Osteocyte (in vitro differentiated cells): Measurements from ENCODE around the gene MGARP. TPM values are rescaled to one million over a fixed set of nuclear protein-coding genes. Genes with fewer than 3 reads are reported as not detected.
A peak's percentile ranks its signal among the peaks of the same experiment; 100 is the strongest.

Experiments
- DNase-seq: peaks from one replicate; pipeline ENCODE4 v3.0.0; 2021; ENCODE audit warnings: mixed read lengths; ENCODE audit not compliant: unreplicated experiment; ENCODE audit errors: extremely low spot score
- H3K27ac Mint-ChIP-seq: one replicate; pipeline ENCODE4 v1.8.0; 2021; ENCODE audit warnings: mild to moderate bottlenecking, mixed read lengths; ENCODE audit not compliant: unreplicated experiment
- H3K27me3 Mint-ChIP-seq: one replicate; pipeline ENCODE4 v1.8.0; 2021; ENCODE audit warnings: mixed read lengths; ENCODE audit not compliant: unreplicated experiment
- H3K36me3 Mint-ChIP-seq: one replicate; pipeline ENCODE4 v1.8.0; 2021; ENCODE audit warnings: mixed read lengths; ENCODE audit not compliant: unreplicated experiment
- H3K4me1 Mint-ChIP-seq: one replicate; pipeline ENCODE4 v1.8.0; 2021; ENCODE audit warnings: mixed read lengths; ENCODE audit not compliant: unreplicated experiment
- H3K4me3 Mint-ChIP-seq: one replicate; pipeline ENCODE4 v1.8.0; 2021; ENCODE audit warnings: mild to moderate bottlenecking, moderate library complexity, mixed read lengths; ENCODE audit not compliant: unreplicated experiment
- H3K9me3 Mint-ChIP-seq: one replicate; pipeline ENCODE4 v1.8.0; 2021; ENCODE audit warnings: mixed read lengths; ENCODE audit not compliant: unreplicated experiment
- CTCF ChIP-seq: fragments of 200-600 bp; sonication (generic); IDR thresholded peaks from 2 replicates; pipeline ENCODE4 v1.5.0; 2021; ENCODE audit warnings: antibody characterized with exemption, mild to moderate bottlenecking, moderate library complexity
- total RNA-seq: library from RNA; stranded (reverse); gene quantifications from 2 replicates; pipeline ENCODE4 v1.2.1, GENCODE V29; 2021

The MGARP gene
- total RNA-seq, 1 donor from 2014 or later: 5.2 TPM

DNA sequence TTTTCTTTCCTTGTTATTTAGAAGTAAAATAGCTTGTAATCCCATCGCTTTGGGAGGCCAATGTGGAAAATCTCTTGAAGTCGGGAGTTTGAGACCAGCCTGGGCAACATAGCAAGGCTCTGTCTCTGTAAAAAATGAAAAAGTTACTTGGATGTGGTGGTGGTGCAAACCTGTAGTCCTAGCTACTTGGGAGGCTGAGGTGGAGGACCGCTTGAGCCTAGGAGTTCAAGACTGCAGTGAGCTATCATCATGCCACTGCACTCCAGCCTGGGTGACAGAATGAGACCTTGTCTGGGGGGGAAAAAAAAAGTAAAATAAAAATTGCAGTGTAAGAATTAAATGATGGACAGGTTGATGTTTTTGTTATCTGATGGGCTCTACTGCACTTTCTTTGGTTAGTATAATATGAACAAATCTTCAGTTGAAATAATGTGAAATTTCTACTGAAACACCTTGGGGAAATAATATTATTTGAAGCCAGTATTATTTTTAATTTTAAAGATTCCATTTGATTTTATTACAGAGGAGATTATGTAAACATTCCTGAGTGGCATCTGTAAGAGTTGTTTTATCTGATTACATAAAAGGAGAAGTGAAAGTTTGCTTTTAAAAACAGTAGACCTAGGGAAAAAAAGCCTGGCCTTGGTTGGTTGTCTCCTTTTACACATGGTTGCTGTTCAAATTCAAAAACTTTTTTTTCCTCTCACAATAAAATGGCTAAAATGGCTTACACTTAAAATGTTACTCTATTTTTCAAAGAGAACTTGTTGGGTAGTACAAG, 32.7 kb upstream of the MGARP start:
- Mint-ChIP-seq H3K27ac (peak overlapping the region; percentile 82), H3K4me3 (peak overlapping the region; percentile 22), H3K4me1 (peaks cover 42% of the 10 kb centered on the region), H3K36me3 (no peaks in the 10 kb centered on the region), H3K9me3 (no peaks in the 10 kb centered on the region), H3K27me3 (no peaks in the 10 kb centered on the region)
- no peak for DNase-seq
- TF ChIP-seq CTCF: no peak

DNA sequence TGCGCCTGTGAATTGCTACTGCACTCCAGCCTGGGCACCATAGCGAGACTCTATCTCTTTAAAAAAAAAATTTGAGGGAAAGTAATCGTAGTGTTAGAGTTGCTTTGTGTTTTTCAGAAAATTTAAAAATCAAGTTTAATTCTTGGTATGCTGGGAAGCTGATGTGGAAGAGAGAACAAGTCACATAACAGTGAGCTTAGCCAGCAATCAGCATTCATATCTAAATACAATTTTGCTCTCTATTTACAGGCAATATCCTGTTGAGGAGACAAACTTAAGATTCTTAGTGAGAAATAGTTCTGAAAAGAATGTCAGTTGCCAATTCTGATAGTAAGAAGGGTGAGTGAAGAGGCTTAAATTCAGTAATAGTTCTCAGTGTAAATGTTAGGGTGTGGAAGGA, 31.9 kb upstream of the MGARP start:
- Mint-ChIP-seq H3K36me3 (peaks cover under 1% of the 10 kb centered on the region), H3K4me1 (peaks cover 41% of the 10 kb centered on the region), H3K4me3 (no peak overlapping the region), H3K9me3 (no peaks in the 10 kb centered on the region), H3K27ac (peak overlapping the region; percentile 82), H3K27me3 (no peaks in the 10 kb centered on the region)
- DNase-seq: no peak
- TF ChIP-seq CTCF: no peak

DNA sequence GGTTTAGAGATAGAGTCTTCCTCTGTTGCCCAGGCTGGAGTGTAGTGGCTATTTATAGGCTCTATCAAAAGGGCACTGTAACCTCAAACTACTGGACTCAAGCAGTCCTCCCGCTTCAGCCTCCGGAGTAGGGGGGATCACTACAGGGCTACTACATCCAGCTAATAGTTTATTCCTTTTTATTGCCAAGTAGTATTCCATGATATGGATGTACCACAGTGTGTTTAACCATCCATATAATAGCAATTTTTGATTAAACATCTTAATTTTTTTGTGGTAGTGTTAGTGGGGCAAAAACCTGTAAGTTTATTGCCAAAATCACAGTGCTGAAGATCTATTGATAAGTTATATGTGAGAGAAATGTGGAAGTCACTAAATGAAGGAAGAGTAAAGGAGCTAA, 24.9 kb upstream of the MGARP start:
- no peak for TF ChIP-seq CTCF
- Mint-ChIP-seq H3K27ac (no peak overlapping the region), H3K36me3 (peaks cover 7% of the 10 kb centered on the region), H3K9me3 (peaks cover 3% of the 10 kb centered on the region), H3K4me3 (no peak overlapping the region), H3K27me3 (no peaks in the 10 kb centered on the region), H3K4me1 (peaks cover 29% of the 10 kb centered on the region)
- DNase-seq: no peak

DNA sequence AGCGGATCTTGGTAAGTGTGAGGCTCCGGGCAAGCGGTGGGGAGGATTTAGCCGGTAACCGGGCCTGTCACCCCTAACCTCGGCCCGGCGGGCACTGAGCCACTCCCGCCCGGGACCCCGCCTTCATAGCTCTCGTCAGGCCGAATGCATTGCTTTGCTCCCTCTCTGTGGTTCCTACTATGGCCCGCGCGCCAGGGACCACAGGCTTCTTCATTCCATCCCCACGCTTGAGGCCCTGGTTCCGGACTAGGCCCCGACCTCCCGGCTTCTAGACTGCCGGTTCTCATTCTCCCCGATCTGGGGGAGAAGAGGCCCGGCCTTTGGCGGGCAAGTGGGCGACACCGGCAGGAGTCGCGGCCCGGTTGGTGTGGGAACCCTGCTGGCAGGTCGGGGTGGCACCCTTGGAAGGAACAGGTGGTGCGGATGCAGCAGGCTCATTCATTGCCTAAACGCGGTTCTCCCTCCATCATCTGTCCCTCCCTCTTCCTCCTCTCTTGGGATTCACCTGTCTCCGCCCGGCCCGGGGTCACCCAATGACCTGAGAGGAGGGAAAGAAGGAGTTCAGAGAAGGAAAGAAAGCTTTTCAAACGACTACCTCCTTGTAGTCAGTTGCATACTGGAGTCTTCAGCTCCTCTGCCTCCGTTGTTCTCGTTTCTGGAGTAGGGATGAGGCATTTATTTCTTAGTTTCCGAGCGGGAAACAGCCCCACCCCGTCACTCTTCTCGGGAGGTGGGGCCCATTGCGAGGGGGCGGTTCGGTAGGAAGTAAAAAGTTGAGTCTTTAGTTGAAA, 22.0 kb upstream of the MGARP start, which contains the start of gene NDUFC1:
Gene NDUFC1, minus strand, starts transcription at position 657 of the 791 bp plus-strand sequence. CDS start 6,679 bp downstream, outside the sequence.
- peak within 1 kb of the TSS; percentile 100 for H3K4me3 Mint-ChIP-seq
- H3K27me3 Mint-ChIP-seq: no peaks in the 10 kb centered on the region
- peaks cover 34% of the 10 kb centered on the region for H3K4me1 Mint-ChIP-seq
- peak within 1 kb of the TSS; percentile 99 for H3K27ac Mint-ChIP-seq
- H3K36me3 Mint-ChIP-seq: peaks cover 7% of the 10 kb centered on the region
- peak; percentile 85 for DNase-seq
- no peak for TF ChIP-seq CTCF
- peaks cover 3% of the 10 kb centered on the region for H3K9me3 Mint-ChIP-seq
